GOT3 (cell line): Measurements from ENCODE around the gene MACROD2.

ENCODE experiments used
- DNase-seq: peaks from one replicate; lab custom pipeline; 2025; ENCODE audit warnings: mixed read lengths; lab: John Stamatoyannopoulos, UW

Gene MACROD2

DNA sequence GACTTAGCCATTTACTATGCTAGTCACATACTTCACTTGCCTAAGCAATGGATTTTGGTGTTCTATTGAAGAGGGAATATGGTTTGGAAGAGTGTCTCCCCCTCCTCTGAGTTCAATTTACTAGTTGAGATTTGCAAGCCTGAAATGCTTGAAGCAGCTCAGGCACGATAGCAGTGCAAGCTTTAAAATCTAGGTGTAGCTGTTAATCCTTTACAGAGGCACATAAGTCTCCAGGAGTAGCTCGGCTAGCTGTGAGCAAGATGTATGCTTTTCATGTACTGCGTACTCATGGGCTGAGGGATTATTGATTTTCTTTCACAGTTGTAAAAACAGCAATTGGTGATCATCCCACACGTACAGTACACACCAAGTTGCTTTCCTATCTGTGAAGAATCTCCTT is 341.4 kb downstream of the MACROD2 start:
- DNase-seq, result no peak

- no peak for DNase-seq
Measured at GRCh38 chr20:14337400-14338171, 342.3 kb downstream of the MACROD2 start, which contains the start of gene FLRT3. TSS of gene FLRT3 (minus strand) at chr20:14337612. CDS start at chr20:14327506, 10,106 bp downstream.

- DNase-seq, result no peak
Measured at GRCh38 chr20:14341801-14342200, 346.5 kb downstream of the MACROD2 start.

- DNase-seq, result no peak
Measured at GRCh38 chr20:14342918-14343317, 347.6 kb downstream of the MACROD2 start.

- no peak for DNase-seq
Measured at GRCh38 chr20:14343491-14344065, 348.3 kb downstream of the MACROD2 start.

- no peak for DNase-seq
Measured at GRCh38 chr20:14344746-14345145, 349.4 kb downstream of the MACROD2 start.

- no peak for DNase-seq
Measured at GRCh38 chr20:14355791-14356190, 360.5 kb downstream of the MACROD2 start.

- no peak for DNase-seq
Measured at GRCh38 chr20:14360416-14360815, 365.1 kb downstream of the MACROD2 start.

GRCh38 chr20:14361509-14362345 is 366.4 kb downstream of the MACROD2 start:
- no peak for DNase-seq

DNA sequence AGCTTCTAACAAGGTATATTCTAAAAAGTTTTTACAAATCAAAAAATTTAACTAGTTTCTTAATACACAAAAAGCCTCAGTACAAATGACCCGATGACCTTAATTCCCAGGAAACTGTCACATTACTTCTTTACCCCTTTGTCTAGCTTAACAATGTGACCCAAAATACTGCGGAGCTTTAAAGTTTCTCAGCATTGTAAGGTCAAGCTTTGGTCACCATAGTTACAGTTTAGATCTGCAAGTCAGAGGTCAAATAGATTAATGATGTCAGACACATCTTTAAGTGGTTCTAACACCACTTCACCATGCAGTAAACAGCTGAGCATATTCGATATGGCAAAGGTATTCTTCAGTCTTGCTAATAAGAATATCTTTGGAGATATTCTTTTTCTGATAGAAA is 378.9 kb downstream of the MACROD2 start:
- DNase-seq, result no peak

- DNase-seq, result no peak
Measured at GRCh38 chr20:14375416-14375985, 380.2 kb downstream of the MACROD2 start.

GRCh38 chr20:14378326-14378725 is 383.0 kb downstream of the MACROD2 start:
- no peak for DNase-seq

GRCh38 chr20:14383335-14383734 is 388.0 kb downstream of the MACROD2 start:
- no peak for DNase-seq

GRCh38 chr20:14384416-14385175 is 389.3 kb downstream of the MACROD2 start:
- no peak for DNase-seq

DNA sequence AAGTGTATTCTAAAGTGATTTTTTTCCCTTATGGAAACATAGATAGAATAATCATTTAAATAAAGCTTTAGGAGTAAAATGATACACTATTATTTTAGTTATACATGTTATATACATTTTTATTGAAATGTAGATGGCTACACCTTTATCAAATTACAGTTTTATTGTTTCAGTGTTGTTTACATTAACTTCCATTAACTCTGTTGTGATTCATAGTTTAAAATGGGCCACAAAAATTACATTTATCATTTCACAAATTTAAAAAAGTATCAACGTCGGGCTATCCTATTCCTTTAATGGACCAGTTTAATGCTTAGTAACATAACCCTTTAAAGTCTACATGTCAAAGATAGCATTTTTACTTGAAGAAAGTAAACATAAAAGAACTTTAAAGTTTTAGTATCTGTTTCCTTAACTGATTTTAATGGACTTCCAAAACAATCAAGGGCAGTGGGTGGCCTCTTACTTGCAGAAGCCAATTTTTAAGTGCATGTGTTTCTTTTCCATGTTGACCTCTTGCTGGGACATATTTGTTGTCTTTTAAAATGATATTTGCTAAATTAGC is 389.9 kb downstream of the MACROD2 start:
- no peak for DNase-seq

- no peak for DNase-seq
Measured at GRCh38 chr20:14386726-14387125, 391.4 kb downstream of the MACROD2 start.

DNA sequence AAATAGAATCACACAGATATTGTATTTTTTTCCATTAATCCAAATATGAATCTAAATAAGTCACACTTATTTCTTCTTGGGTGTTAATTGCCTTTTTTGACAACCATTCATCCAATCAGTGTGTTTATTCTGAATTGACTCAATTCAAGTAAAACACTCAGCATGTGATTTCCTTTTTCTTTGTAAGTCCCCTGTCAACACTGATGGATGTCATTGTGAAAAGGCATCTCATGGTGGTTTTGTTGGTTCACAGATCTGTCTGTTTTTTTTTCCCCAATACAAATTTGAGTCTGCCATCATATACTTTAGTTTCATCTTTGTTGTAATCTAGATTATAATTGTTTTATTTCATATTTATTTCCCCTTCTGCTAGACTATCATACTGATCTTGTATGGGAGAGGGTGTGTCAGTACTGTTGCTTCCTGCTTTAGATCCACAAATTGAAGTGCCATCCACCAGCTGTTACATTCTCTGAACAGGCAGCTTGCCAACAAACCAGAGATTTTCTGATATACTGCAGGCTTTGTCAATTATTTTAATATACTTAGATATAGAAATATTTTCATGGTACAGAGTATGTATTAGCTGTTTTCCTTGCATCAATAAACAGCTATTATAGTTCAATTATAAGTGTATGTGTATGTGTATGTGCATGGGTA is 406.3 kb downstream of the MACROD2 start:
- DNase-seq, result no peak

GRCh38 chr20:14404515-14404914 is 409.2 kb downstream of the MACROD2 start:
- no peak for DNase-seq

GRCh38 chr20:14406495-14406894 is 411.2 kb downstream of the MACROD2 start:
- no peak for DNase-seq

GRCh38 chr20:14407336-14407735 is 412.0 kb downstream of the MACROD2 start:
- DNase-seq, result no peak
